COLO668 (cell line): ENCODE results near the gene HSPA1A.
"Not testable (repeated sequence)": the region's sequence is repeated elsewhere in the genome, so short reads cannot be mapped to it uniquely, and the experiment has no call there.

Source experiments
- DNase-seq: peaks from one replicate; lab custom pipeline; 2025; ENCODE audit not compliant: unreplicated experiment; lab: John Stamatoyannopoulos, UW

The HSPA1A gene

GRCh38 chr6:31862344-31863235, 47.2 kb downstream of the HSPA1A start, which contains the start of gene NEU1:
NEU1 (minus strand) TSS chr6:31862821; CDS start chr6:31862776, 45 bp downstream.
- peak; percentile 97 for DNase-seq

GRCh38 chr6:31864123-31864562, 48.8 kb downstream of the HSPA1A start:
- DNase-seq: not testable (repeated sequence)

- no peak for DNase-seq
Observed at GRCh38 chr6:31864818-31865204, 49.5 kb downstream of the HSPA1A start.

GRCh38 chr6:31865205-31866118, 50.1 kb downstream of the HSPA1A start:
- DNase-seq: no peak
